Endometrium (tissue), 2 donors: ENCODE results near the gene RBM5.
"Not testable (repeated sequence)": the region's sequence is repeated elsewhere in the genome, so short reads cannot be mapped to it uniquely, and the experiment has no call there.

Source experiments
- FAIRE-seq: peaks from 2 replicates; lab custom pipeline; 2012; peaks lifted over from hg19 to GRCh38; lab: Jason Lieb, UNC
- donor health status: control.
- donor health status: control.

RBM5 gene

GRCh38 chr3:50088725-50089608 lies at the start of gene RBM5:
RBM5 (plus strand) TSS chr3:50088919; CDS start chr3:50090435, 1,516 bp downstream.
- peak; percentile 89 for FAIRE-seq

GRCh38 chr3:50044976-50045375 lies 43.7 kb upstream of the RBM5 start:
- no peak for FAIRE-seq

GRCh38 chr3:50047426-50047825 lies 41.3 kb upstream of the RBM5 start:
- no peak for FAIRE-seq

GRCh38 chr3:50050361-50050760 lies 38.4 kb upstream of the RBM5 start:
- no peak for FAIRE-seq

DNA sequence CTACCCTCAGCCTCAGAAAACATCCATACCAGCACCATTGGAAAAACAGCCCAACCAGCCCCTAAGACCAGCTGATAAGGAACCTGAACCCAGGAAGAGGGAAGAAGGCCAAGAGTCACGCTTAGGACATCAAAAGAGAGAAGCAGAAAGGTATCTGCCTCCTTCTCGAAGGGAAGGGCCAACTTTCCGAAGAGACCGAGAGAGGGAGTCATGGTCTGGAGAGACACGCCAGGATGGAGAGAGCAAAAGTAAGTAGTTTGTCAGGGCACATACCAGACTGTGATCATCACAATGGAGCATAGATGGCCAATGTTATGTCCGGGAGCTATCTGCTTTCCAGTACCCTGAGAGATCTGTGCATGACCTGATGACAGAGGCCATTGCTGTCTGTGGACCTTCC lies 31.0 kb upstream of the RBM5 start:
- FAIRE-seq: no peak

- FAIRE-seq: no peak
Observed at GRCh38 chr3:50068134-50068533, 20.6 kb upstream of the RBM5 start.

- FAIRE-seq: no peak
Observed at GRCh38 chr3:50078091-50078490, 10.6 kb upstream of the RBM5 start.

DNA sequence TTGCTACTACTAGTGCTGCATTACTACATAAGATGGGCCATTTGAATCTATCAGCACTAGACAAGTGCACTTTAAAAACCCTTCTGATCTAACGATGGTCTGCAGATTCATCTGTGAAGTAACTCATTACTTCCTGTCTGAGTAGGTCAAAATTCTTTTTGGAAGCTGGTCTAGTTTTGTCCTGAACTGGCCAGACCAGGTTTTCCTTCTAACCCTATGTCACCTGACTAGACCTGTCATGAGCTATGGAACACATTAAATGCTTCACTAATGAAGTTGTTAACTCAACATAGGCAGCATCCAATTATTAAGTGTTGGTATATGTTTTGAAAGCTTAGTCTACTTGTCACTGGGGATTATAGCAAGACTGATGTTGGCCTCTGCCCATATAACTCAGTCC lies 10.1 kb upstream of the RBM5 start:
- FAIRE-seq: no peak

- FAIRE-seq: not testable (repeated sequence)
Observed at GRCh38 chr3:50084951-50085350, 3.8 kb upstream of the RBM5 start.

DNA sequence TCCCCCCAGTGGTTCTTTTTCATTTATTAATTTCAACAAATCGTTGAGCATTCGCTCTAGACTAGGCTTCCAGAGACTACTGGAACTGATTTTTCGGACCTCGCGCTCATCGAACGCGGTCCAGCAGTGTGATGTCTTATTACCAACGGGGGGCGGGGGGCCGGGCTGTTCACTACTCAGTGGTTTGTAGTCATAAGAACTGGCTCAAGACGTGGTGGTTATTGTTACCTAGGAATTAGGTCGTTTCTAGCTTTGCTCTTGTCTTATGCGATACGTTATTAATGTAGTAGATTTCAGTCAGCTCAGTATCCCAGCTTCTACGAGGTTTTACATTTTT lies 858 bp downstream of the RBM5 start:
- no peak for FAIRE-seq

DNA sequence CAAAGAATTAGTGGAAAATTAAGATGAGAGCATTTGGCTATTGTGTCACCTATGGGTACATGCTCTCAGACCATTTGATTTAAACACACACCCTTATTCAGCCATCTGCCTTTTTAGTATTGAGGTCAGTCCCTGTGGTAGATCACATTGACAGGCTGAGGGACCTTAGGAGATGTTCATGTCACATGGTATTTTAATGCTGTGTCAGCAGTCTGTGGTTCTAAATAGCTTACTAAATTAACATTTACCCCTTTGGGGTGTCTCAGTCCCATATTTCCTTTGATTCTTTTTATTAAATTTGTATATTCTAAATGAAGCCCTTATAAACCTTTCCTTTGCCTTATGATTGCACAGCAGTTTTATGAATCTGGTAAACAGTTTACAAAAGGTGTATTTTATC lies 2.3 kb downstream of the RBM5 start:
- FAIRE-seq: no peak

DNA sequence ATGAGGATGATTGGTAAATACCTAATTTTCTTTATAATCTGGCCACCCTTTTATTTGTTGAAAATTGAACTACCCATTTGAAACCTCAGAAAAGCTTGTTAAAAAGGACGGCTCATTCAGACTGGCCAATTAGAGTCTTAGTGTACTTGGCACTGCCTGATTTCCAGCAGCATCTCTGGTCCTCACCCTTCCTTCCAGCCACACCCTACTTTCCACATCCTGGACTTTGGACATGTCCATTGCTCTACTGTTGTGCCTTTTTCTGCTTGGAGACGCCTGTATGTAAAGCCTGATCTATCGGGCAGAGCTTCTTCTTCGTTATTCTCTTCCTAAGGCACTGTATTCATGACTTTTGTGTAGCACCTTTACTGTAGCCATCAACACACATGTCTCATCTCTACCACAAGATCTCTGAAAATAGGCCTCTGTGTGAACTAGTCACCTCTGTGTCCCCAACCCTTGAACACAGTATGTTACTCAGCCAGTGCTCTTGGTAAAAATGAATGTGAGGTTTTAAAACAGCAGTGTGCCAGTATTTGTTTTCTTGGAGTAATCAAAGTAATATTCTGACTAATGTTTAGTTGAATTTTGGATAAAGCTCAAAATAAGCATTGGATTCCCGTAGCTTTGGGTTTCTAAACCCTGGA lies 6.8 kb downstream of the RBM5 start:
- FAIRE-seq: no peak

- no peak for FAIRE-seq
Observed at GRCh38 chr3:50100386-50100785, 11.7 kb downstream of the RBM5 start.

GRCh38 chr3:50100956-50101845 lies 12.5 kb downstream of the RBM5 start:
- FAIRE-seq: no peak

DNA sequence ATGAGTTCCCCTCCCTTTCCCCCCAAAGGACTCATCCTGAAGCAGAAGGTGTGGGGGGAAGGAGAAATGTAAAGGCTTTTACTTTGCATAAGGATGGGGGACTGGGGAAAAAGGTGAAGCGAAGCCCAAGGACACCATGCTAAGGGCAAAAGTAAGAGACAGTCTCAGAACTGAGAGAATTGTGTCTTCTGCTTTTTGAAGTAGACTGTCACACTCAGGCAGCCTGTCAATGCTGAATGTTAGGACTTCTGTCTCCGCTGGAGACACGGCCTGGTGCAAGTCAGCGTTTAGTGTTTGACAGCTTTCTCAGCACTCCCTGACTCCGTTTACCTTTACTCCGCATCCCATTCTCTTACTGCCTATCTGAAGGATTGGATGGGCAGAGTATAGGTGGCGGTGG lies 13.8 kb downstream of the RBM5 start:
- FAIRE-seq: no peak

GRCh38 chr3:50111757-50112156 lies 23.0 kb downstream of the RBM5 start:
- FAIRE-seq: no peak

DNA sequence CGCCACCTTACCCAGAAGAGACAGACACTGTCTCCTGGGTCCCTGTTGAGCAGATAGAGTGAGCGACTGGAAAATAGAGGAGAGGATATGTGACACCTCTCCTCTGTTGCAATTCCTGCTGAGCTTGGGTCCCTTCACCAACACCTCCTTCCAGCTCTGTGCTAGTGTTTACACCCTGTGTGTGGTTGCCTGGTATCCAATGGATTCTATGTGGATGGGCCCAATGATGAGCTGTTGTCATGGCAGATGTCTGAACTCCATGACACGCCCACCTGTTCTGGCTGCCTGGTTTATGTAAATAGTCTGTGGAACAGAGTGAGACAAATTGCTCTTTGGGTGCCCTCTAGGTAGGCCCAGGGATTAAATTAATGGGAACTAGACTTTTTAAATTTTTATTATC lies 23.7 kb downstream of the RBM5 start:
- no peak for FAIRE-seq

DNA sequence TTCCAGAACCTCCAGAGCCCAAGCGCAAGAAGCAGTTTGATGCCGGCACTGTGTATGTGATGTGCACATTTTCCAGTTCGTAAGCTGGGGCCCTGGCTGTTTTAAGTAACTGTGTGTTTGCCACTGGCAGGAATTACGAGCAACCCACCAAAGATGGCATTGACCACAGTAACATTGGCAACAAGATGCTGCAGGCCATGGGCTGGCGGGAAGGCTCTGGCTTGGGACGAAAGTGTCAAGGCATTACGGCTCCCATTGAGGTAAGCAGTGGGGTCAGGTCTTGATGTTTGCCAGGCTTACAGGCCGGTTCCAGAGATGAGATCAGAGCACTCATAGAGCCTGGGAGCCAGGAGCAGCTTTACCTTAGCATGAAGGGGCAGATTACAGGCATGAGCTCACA lies 28.4 kb downstream of the RBM5 start:
- FAIRE-seq: no peak

GRCh38 chr3:50118237-50118636 lies 29.5 kb downstream of the RBM5 start:
- FAIRE-seq: no peak

- no peak for FAIRE-seq
Observed at GRCh38 chr3:50119786-50120185, 31.1 kb downstream of the RBM5 start.

DNA sequence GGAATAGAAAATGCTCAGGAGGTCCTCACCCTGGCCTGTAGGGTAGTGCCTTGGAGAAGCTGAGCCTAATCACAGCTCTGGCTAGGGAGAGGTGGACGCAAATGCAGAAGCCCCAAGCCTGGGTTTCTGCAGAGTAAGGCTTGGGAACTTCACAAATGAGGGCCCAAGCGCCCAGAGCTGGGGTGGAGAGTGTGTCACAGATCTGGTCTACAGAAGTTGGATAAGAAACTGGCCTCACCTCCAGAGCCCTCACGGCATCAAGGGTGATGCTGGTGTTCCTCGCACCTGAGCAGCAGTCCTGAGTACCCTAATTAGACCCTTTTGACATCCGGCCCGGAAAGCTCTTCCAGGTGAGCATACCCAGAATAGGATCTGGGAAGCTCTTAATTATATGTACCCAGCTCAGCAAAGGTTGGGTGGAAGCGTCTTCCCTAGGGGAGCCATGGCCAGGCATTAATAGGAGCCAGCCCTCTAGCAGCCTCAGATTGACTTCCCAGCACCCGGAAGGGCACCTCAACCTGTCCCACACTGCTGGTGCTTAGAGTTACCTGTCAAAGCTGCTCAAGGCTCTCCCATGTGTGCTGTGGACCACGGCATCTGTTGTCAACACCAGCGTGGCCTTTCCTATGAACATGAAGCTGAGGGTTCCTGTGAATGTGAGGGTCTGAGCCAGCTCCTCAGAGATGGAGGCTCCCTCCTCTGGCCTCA lies 31.8 kb downstream of the RBM5 start:
- FAIRE-seq: no peak
